ENCODE data around the gene P2RY2. TPM values are rescaled to one million over a fixed set of nuclear protein-coding genes. Genes with fewer than 3 reads are reported as not detected.
"Not testable (repeated sequence)": the region's sequence is repeated elsewhere in the genome, so short reads cannot be mapped to it uniquely, and the experiment has no call there.

Gene P2RY2
- polyA plus RNA-seq, 1 donor, result 2.7 TPM

- DNase-seq, result no peak
These were observed 50.7 kb downstream of the P2RY2 start for GRCh38 chr11:73268671-73269271.

GRCh38 chr11:73269459-73270015 lies 51.5 kb downstream of the P2RY2 start:
- DNase-seq, result no peak

GRCh38 chr11:73270016-73270854 lies 52.2 kb downstream of the P2RY2 start:
- DNase-seq, result no peak

- no peak for DNase-seq
These were observed 52.9 kb downstream of the P2RY2 start for GRCh38 chr11:73270855-73271477.

- not testable (repeated sequence) for DNase-seq
These were observed 53.4 kb downstream of the P2RY2 start for GRCh38 chr11:73271478-73271865.

- no peak for DNase-seq
These were observed 54.0 kb downstream of the P2RY2 start, which contains the start of gene P2RY6 for GRCh38 chr11:73271936-73272679. TSS of gene P2RY6 (plus strand) at chr11:73272338. CDS start at chr11:73296519, 24,181 bp downstream.

- DNase-seq, result no peak
These were observed 54.6 kb downstream of the P2RY2 start for GRCh38 chr11:73272680-73273038.

GRCh38 chr11:73273222-73273895 lies 55.3 kb downstream of the P2RY2 start:
- DNase-seq, result no peak

- DNase-seq, result not testable (repeated sequence)
These were observed 56.1 kb downstream of the P2RY2 start for GRCh38 chr11:73274191-73274590.

GRCh38 chr11:73274722-73275380 lies 56.8 kb downstream of the P2RY2 start:
- no peak for DNase-seq

GRCh38 chr11:73275381-73275750 lies 57.3 kb downstream of the P2RY2 start:
- DNase-seq, result no peak

- no peak for DNase-seq
These were observed 59.4 kb downstream of the P2RY2 start for GRCh38 chr11:73277467-73277866.

- no peak for DNase-seq
These were observed 62.5 kb downstream of the P2RY2 start for GRCh38 chr11:73280626-73281025.

GRCh38 chr11:73281201-73281741 lies 63.2 kb downstream of the P2RY2 start:
- DNase-seq, result no peak

GRCh38 chr11:73281796-73282660 lies 63.9 kb downstream of the P2RY2 start:
- DNase-seq, result no peak

- no peak for DNase-seq
These were observed 65.4 kb downstream of the P2RY2 start for GRCh38 chr11:73283276-73284000.

GRCh38 chr11:73284106-73284505 lies 66.0 kb downstream of the P2RY2 start:
- no peak for DNase-seq

GRCh38 chr11:73285721-73286120 lies 67.6 kb downstream of the P2RY2 start:
- DNase-seq, result no peak
